Raji (cell line): ENCODE results near the gene AFF3.

Source experiments
- POLR2A ChIP-seq: IDR thresholded peaks from 2 replicates; pipeline ENCODE4 v1.6.1; 2011; ENCODE audit warnings: low read depth, low read length, control low read depth; ENCODE audit not compliant: insufficient read depth

AFF3 gene

DNA sequence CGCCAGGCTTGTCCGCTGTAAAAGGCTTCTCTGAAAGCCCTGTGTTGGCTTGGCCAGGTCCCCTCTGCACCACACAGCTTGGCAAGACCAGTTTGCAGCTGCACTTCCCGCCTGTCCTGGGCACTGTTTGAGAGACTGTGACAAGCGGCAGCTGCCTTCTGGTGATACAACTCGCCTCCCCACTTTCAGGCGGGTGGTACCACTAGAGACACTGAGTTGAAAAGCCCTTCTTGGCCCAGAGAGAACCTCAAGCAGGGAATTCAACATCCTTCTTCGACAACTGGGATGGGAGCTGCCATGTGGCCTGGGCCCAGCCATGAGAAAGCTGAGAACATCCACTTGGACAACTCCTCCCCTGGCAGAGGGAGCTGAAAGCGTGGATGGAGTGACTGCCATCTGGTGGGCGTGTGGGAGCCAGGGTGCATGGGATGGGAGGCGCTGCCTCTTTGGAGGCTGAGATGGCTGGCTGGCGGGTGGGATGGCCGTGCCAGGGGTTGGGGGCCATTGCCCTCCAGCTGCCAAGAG is 527.1 kb downstream of the AFF3 start:
- TF ChIP-seq POLR2A = no peak

DNA sequence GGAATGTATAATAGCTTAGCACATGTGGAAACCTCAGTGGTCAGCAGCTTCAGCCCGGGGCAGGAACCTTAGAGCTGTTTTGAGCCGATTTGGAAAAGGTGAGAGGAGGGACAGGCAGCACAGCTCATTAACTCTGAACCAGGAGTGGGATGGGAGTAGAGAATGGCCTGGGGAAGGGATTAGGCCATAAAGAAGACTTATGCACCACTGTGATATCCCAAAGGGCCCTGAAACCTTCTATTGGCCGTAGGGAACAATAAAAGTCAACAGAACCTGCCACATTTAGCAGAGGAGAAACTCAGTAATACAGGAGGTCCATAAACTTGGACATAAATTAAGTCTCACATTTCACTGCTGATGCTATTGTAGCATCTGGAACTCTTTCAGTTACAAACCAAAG is 528.4 kb downstream of the AFF3 start:
- no peak for TF ChIP-seq POLR2A

DNA sequence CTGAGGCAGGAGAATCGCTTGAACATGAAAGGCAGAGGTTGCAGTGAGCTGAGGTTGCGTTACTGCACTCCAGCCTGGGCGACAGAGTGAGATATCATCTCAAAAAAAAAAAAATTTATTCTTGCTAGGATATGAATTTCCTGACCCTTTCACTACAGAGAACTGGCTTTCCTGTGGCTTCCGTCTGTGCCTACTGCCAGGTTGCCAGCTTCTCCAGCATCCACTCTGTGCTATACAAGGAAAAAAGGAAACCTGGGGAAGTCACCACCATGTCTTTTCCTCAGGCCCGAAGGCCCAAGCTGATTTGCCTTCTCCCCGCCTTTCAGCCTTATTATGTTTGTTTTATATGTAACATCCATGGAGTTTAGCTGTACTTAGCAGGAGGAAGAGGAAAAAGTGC is 530.6 kb downstream of the AFF3 start:
- TF ChIP-seq POLR2A = no peak

DNA sequence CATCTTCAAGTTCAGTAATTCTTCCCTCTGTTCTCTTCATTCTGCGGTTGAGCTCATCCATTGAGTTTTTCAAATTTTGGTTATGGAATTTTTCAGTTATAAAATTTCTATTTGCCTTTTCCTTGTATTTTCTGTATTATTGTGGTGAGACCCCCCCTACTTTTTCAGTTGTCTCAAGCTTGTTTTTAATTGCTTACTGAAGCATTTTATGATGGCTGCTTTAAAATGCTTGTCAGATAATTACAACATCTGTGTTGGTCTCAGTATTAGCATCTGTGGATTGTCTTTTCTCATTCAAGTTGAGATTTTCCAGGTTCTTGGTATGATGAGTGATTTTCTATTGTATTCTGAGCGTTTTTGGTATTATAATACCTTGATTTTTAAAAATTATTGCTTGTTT is 531.4 kb downstream of the AFF3 start:
- TF ChIP-seq POLR2A = no peak

DNA sequence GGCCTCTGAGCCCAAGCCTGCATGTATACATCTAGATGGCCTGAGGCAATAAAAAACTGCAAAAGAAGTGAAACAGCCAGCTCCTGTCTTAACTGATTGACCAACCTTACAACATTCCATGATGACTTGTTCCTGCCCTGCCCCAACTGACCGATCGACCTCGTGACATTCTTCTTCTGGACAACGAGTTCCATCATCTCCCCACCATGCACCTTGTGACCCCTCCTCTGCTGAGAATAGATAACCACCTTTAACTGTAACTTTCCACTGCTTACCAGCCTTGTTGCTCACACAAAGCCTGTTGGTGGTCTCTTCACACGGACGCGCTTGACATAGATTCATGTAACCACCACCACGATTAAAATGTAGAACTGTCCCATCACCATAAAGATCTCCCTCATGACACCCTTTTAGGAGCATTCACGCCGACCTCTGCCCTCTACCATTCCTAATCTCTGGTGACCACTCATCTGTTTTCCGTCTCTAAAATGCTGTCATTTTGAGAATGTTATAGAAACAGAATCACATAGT is 532.5 kb downstream of the AFF3 start:
- TF ChIP-seq POLR2A = no peak

DNA sequence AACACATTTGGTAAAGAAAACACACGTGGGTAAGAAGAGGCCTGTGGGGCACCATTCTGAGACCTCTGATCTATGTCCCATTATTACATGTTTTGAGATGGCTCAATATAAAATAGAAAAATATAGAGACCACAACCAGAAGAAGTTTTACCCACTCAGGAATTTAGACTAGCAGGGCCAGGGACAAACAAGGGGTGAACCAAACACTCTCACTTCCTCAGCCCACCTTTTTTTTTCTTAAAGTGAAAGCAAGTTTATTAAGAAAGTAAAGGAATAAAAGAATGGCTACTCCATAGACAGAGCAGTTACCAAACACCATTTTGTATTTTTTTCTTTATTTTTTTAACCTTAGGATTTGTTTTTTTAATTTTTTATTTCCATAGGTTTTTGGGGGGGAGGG is 533.5 kb downstream of the AFF3 start:
- no peak for TF ChIP-seq POLR2A

DNA sequence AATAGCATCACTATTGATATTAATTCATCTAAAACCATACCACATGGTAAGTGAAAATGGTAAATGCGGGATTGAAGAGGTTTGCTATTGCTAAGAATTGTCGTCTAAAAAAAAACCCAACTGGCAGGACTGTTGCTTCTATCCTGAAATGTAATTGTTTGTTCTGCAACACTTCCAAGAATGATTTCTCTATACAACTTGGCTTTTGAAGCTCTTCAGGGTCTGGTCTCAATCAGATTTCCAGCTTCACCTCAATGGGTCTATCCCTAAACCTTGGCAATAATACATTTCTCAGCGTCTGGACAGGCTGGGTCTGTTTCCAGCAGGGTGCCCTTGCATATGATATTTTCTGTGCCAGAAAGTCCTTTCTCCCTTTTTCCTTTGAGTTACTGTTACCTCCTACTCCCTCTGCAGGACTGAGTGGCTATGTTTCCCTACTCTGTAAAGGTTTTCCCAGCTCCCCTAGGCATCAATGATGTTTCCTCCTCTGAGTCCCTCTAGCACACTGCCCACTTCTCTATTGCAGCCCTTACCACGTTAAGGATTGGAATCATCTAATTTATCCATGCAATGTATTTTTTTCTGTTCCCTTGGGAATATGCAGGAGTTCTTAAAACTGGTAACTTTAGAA is 534.4 kb downstream of the AFF3 start:
- TF ChIP-seq POLR2A = no peak

DNA sequence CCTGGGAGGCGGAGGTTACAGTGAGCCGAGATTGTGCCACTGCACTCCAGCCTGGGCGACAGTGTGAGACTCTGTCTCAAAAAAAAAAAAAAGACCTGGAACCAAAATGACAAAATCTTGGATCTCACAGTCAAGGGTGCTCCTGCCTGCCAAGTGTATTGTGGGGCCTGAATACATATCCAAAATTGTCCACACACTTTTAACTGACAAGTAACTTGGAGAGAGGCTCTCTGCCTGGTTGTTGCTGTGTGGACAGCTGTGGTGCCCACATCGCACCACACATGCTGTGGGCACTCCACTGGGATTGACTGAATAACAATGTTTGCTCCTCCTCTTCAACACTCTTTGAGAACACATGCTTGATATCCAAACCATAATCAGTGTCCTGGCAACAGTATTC is 534.9 kb downstream of the AFF3 start:
- no peak for TF ChIP-seq POLR2A

DNA sequence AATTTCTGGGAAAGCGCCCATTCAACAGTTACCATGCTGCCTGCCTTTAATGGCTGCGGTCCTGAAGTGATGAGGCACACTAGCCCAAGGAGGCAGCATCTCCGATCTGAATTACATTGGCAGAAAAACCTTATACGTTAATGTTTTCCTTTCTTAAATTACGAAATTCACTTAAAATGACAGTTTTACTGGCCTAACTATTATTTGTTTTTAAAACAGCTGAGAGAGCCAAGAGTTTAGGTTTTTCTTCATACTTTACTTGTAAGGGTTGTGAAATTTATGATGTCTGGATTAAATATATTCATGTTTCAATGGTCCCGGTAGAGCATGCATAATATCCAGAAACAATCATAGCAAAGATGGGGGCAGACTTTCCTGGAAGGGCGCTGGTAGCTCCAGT is 537.4 kb downstream of the AFF3 start:
- no peak for TF ChIP-seq POLR2A

DNA sequence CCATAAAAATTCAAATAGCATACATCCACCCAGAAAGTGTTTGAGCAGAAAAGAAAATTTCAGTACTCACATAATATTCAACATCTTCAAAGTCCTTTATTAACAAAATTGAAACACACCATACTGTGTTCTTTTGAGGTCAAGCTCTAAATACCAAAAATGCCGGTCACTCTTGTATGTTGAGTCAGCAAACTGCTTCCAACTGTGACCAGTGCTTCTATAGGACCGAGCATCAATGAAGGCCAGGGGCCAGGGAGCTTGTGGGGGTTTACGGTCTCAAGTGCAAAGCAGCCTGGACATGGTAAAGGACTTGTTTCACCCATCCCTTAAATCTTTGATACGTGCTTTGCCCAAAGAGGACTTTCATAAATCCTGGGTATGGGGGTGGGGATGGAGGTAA is 539.9 kb downstream of the AFF3 start:
- TF ChIP-seq POLR2A = no peak

DNA sequence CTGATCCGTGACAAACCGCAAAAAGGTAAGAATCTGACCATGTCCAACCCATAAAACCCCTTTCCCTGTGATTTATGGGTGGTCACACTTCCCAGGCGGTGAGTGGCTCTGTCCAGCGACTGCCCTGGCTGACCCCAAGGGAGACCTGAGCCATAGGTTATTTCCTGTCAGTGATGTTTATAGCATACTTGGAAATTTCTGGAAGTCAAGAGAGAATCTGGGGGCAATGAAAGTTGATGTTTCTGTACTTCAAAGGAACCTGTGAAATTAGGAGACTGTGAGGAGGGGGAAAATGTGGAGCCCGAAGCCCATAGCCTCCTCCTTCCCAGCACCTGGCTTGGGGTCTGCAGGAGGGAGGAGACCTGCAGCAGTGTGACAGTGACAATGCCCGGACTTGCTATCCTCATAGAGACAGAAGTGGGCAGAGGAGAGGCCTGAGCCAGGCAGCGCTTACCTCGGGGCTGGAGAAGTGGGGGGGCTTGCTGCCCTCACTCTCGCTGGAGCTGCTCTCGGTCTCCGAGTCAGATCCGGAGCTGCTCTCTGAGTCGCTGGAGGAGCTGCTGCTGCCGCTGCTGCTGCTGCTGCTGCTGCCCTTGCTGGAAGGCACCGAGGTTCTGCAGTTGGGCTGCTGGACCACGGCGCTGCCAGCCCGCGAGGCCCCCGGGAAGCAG is 541.3 kb downstream of the AFF3 start:
- no peak for TF ChIP-seq POLR2A

DNA sequence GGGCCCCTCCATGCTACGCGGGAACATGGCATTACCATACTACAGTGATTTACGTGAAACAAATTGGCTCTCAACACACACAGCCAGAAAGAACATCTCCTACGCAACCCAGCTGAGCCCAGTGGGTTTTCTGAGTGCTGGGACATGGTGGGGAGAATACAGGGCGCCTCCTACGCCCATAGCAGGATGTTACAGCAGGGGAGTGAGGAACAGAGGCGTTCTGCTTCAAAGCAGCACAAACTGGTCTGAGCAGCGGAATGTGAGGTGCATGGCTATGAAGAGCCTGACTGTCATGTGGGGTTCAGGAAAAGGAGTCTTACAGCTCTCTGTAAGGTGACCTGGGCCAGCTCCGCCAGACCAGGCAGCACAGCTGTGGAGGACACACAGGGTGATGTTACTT is 543.9 kb downstream of the AFF3 start:
- TF ChIP-seq POLR2A = no peak

DNA sequence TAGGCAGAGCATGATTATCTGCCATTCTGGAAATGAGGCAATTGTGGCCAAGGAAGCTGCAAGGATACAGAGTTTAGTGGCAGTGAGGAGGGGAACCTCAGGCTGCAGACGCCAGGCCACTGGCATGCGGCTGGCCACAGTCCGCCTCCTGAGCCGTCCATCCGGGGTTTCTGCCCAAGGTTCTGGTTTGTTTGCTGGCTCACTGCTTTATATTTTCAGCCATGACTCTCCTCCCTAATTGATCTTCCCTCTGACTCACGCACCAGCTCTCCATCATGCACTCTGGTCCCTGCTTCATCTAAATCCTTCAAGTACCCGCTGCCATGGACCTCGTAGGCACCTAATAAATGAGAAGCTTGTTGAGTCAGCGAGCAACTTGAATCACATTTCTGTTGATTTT is 544.8 kb downstream of the AFF3 start:
- no peak for TF ChIP-seq POLR2A

DNA sequence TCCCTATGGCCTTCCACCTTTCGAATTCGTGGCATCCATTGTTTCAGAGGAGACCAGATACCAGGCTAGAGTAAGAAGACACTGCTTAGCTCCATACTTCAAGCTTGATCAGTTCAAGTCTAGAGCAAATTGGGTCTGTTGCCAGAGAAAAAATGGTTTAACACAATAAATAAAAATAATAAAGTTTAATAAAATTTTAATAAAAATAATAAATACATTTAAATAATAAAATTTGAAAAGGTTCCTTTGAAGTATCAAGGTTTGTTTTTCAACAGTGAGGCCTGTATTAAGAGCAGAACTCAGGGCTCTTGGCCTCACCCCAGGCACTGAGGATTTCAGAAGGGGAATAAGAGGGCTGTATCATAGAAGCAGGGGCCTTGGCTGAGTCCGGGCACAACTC is 547.0 kb downstream of the AFF3 start:
- no peak for TF ChIP-seq POLR2A

DNA sequence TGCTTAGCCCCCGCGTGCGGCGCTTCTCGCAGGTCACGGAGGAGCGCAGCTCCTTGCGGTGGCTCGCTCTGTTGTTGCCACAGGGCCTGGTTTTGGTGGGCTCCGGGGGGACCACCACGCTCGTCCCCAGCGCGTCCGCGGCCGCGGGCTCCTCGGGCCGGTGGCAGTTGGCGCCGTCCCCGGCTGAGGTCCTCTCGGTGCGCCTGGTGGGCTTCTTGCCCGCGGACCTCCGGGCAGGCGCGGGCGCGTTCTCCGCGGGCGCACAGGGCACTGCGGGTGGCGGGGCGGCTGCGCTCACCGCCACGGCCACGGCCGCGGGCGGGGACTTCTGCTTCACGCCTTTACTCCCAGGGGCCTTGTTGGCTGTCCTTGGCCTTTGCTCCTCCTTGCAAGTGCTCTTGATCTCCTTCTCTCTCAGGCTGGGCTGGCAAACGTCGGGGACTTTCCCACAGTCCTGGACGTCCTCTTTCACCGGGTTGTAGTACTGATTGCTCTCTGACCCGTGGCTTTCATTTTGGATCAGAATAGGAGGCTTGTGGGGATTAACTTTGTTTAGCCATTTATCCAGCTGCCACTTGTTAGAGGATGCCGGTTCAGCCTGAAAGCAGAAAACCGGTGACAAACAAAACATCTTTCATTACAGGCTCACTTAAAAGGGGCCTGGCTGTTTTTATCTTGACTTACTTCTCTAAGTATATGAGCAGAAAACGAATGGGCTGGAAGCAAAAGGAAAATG is 548.5 kb downstream of the AFF3 start:
- TF ChIP-seq POLR2A = no peak

DNA sequence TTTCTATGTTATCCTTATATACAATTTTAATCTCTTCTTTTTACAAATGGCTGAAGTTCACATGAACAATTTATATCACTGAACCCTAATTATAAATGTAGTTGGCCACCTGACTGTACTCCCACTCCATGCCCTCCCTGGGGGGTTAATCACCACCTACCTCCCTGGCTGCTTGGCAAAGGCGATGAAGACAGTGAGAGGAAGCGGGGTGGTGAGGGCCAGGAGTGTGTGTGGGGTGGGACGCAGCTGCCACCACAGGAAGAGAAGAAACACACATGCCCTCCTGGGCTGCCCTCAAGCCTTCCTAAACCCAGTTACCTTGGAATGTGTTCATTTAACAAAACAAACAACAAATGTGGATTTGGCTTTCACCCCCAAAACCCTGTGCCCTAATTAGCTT is 565.6 kb downstream of the AFF3 start:
- no peak for TF ChIP-seq POLR2A
